Urinary bladder (tissue), 4 donors: ENCODE results near the gene P2RX6. TPM values are rescaled to one million over a fixed set of nuclear protein-coding genes. Genes with fewer than 3 reads are reported as not detected.
"Not testable (repeated sequence)": the region's sequence is repeated elsewhere in the genome, so short reads cannot be mapped to it uniquely, and the experiment has no call there.

ENCODE experiments used
- DNase-seq: peaks from one replicate; pipeline ENCODE4 v3.0.0-alpha.2; 2015; ENCODE audit errors: extremely low spot score
- H3K27ac ChIP-seq: one replicate; pipeline ENCODE4 v1.5.1; 2013; ENCODE audit warnings: low read depth, mild to moderate bottlenecking, moderate library complexity
- H3K36me3 ChIP-seq: one replicate; pipeline ENCODE4 v1.6.1; 2013; ENCODE audit warnings: mild to moderate bottlenecking, moderate library complexity; ENCODE audit not compliant: insufficient read depth
- H3K4me1 ChIP-seq: one replicate; pipeline ENCODE4 v1.6.1; 2013; ENCODE audit warnings: mild to moderate bottlenecking, moderate library complexity; ENCODE audit not compliant: insufficient read depth
- H3K4me3 ChIP-seq: one replicate; pipeline ENCODE4 v1.5.1; 2013; ENCODE audit warnings: low read depth, low read length
- WGBS: extraction: QIAGEN DNeasy Blood & Tissue Kit; methylation state at CpG from one replicate; pipeline ENCODE4 v1.1.7; 2013; 5-methylcytosine and 5-hydroxymethylcytosine counted together
- polyA plus RNA-seq: library from polyadenylated mRNA; stranded (reverse); fragments of 200-250 nt; gene quantifications from one replicate; pipeline ENCODE4 v1.2.3, GENCODE V29; 2013
- total RNA-seq: library from RNA; depleted of rRNA; stranded (reverse); fragments of >200 nt; gene quantifications from one replicate; pipeline ENCODE4 v1.2.3, GENCODE V29; 2014
- donor health status: healthy with polysubstance abuse.
- donor health status: healthy.

Gene P2RX6
- total and polyA plus RNA-seq, 2 donors, result 0.74 to 0.96 TPM

- H3K36me3 ChIP-seq, result no peaks in the 10 kb centered on the region
- 90% methylated on average over 28 of the region's 28 CpGs for WGBS
- H3K4me1 ChIP-seq, result no peaks in the 10 kb centered on the region
- no peak overlapping the region for H3K27ac ChIP-seq
- no peak for DNase-seq
- no peak overlapping the region for H3K4me3 ChIP-seq
Observed at GRCh38 chr22:21067075-21067900, 52.3 kb downstream of the P2RX6 start.

- H3K27ac ChIP-seq, result no peak overlapping the region
- WGBS, result 91% methylated on average over 12 of the region's 12 CpGs
- no peak for DNase-seq
- no peaks in the 10 kb centered on the region for H3K36me3 ChIP-seq
- no peak overlapping the region for H3K4me3 ChIP-seq
- no peaks in the 10 kb centered on the region for H3K4me1 ChIP-seq
Observed at GRCh38 chr22:21067901-21068680, 53.1 kb downstream of the P2RX6 start.

DNA sequence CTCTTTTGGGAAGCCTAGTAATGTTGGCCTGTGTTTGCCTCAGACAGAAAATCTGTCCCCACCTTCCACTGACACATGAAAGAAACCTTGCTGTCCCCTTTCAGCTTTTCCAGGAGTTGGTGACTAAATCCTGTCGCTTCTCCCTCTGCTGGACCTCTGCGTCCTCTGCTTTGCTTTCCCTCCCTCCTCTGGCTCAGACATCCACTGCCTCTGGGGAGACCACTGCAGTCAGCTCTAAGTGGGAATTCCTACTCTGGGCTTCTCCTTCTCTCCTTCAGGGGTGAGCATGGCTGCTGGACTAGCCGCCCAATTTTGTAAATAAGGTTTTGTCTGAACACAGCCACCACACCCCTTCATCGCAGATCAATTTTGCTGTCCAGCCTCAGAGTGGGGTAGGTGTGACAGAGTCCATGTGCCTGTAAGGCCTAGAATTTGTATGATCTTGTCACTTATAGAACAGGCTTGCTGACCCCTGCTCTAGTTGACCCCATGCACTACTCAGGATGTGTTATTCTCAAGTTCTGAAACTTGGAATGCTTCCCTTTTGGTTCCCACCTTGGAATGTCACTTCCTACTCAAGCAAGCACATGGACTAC is 53.8 kb downstream of the P2RX6 start:
- Histone ChIP-seq H3K36me3 (no peaks in the 10 kb centered on the region), H3K4me3 (no peak overlapping the region), H3K27ac (no peak overlapping the region), H3K4me1 (no peaks in the 10 kb centered on the region)
- DNase-seq, result no peak
- 61% methylated on average over 4 of the region's 4 CpGs for WGBS

- no peaks in the 10 kb centered on the region for H3K4me1 ChIP-seq
- H3K27ac ChIP-seq, result no peak overlapping the region
- WGBS, result 59% methylated on average over 5 of the region's 5 CpGs
- no peak for DNase-seq
- H3K4me3 ChIP-seq, result no peak overlapping the region
- H3K36me3 ChIP-seq, result no peaks in the 10 kb centered on the region
Observed at GRCh38 chr22:21069375-21069774, 54.4 kb downstream of the P2RX6 start.

- WGBS, result 86% methylated on average over 17 of the region's 17 CpGs
- Histone ChIP-seq H3K27ac (no peak overlapping the region), H3K36me3 (no peaks in the 10 kb centered on the region), H3K4me3 (no peak overlapping the region), H3K4me1 (no peaks in the 10 kb centered on the region)
- DNase-seq, result no peak
Observed at GRCh38 chr22:21070690-21071615, 56.0 kb downstream of the P2RX6 start.

- 73% methylated on average over 8 of the region's 8 CpGs for WGBS
- not testable (repeated sequence) for DNase-seq, H3K4me3 ChIP-seq, H3K4me1 ChIP-seq, H3K36me3 ChIP-seq, H3K27ac ChIP-seq
Observed at GRCh38 chr22:21071796-21072195, 56.8 kb downstream of the P2RX6 start.

GRCh38 chr22:21073023-21073422 is 58.1 kb downstream of the P2RX6 start:
- Histone ChIP-seq H3K4me3 (no peak overlapping the region), H3K27ac (no peak overlapping the region), H3K4me1 (no peaks in the 10 kb centered on the region), H3K36me3 (no peaks in the 10 kb centered on the region)
- WGBS, result 70% methylated on average over 3 of the region's 3 CpGs
- DNase-seq, result no peak

- Histone ChIP-seq H3K27ac (no peak overlapping the region), H3K4me3 (no peak overlapping the region), H3K36me3 (no peaks in the 10 kb centered on the region), H3K4me1 (no peaks in the 10 kb centered on the region)
- WGBS, result 92% methylated on average over 5 of the region's 5 CpGs
- no peak for DNase-seq
Observed at GRCh38 chr22:21073482-21073881, 58.5 kb downstream of the P2RX6 start.

- Histone ChIP-seq H3K4me3 (no peak overlapping the region), H3K36me3 (no peaks in the 10 kb centered on the region), H3K4me1 (no peaks in the 10 kb centered on the region), H3K27ac (no peak overlapping the region)
- whole genome bisulfite sequencing, result 65% methylated on average over 7 of the region's 7 CpGs
- no peak for DNase-seq
Observed at GRCh38 chr22:21074102-21074715, 59.2 kb downstream of the P2RX6 start.

DNA sequence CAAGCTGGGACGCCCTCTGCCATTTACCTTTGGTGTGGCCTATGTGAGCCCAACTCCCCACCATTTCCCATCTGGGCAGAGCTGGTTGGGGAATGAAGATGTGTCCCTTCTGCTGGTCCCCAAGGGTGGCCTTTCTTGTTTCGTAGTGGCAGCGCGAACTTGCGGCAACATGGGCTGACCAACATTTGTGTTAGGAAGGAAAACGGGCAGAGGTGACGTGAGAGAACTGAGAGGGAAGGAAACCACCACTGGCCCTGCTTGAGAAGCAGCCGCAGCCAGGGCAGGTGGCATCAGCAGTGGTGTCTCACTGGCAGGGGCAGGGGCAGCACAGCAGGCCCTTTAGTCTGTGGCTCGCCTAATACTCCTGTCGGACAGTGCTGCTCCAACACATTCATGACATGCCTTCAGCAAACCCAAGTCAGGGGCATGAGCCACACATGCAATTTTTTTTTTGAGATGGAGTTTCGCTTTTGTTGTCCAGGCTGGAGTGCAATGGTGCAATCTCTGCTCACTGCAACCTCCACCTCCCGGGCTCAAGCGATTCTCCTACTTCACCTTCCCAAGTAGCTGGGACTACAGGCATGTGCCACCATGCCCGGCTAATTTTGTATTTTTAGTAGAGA is 60.7 kb downstream of the P2RX6 start:
- no peak for DNase-seq
- H3K27ac ChIP-seq, result no peak overlapping the region
- H3K4me3 ChIP-seq, result no peak overlapping the region
- no peaks in the 10 kb centered on the region for H3K36me3 ChIP-seq
- 88% methylated on average over 14 of the region's 14 CpGs for WGBS
- H3K4me1 ChIP-seq, result no peaks in the 10 kb centered on the region

GRCh38 chr22:21076912-21077625 is 62.1 kb downstream of the P2RX6 start:
- Histone ChIP-seq H3K27ac (no peak overlapping the region), H3K36me3 (no peaks in the 10 kb centered on the region), H3K4me3 (no peak overlapping the region), H3K4me1 (no peaks in the 10 kb centered on the region)
- 86% methylated on average over 21 of the region's 21 CpGs for WGBS
- no peak for DNase-seq
